Activated CD4-positive, alpha-beta T cell treated with anti-CD3 and anti-CD28 coated beads for 36 hours (primary cell): Measurements from ENCODE around the gene TRMT61B. TPM values are rescaled to one million over a fixed set of nuclear protein-coding genes. Genes with fewer than 3 reads are reported as not detected.
A peak's percentile ranks its signal among the peaks of the same experiment; 100 is the strongest.

Experiments used
- ATAC-seq: fragments of 200-7000 bp; cut with Tn5 transposase; one replicate; pipeline ENCODE4 v1.10.0; 2021; ENCODE audit warnings: mild to moderate bottlenecking, moderate library complexity
- CTCF ChIA-PET: fragments of 350-600 bp; sonication (Branson Sonifier 250); formaldehyde crosslinking; loops from one replicate; lab custom pipeline; 2021; ENCODE audit warnings: antibody characterized with exemption; lab: Charles Lee
- POLR2A ChIA-PET: fragments of 350-600 bp; sonication (Branson Sonifier 250); formaldehyde crosslinking; loops from one replicate; lab custom pipeline; 2021; ENCODE audit warnings: antibody characterized with exemption, inconsistent platforms; lab: Charles Lee
- DNase-seq: peaks from one replicate; pipeline ENCODE4 v3.0.0-alpha.2; 2020
- H3K27ac Mint-ChIP-seq: one replicate; pipeline ENCODE4 v1.8.0; 2021; ENCODE audit warnings: mixed read lengths
- H3K27me3 Mint-ChIP-seq: one replicate; pipeline ENCODE4 v1.8.0; 2021; ENCODE audit warnings: mixed read lengths
- H3K36me3 Mint-ChIP-seq: one replicate; pipeline ENCODE4 v1.8.0; 2021; ENCODE audit warnings: low read depth, mixed read lengths
- H3K4me1 Mint-ChIP-seq: one replicate; pipeline ENCODE4 v1.8.0; 2021; ENCODE audit warnings: mixed read lengths
- H3K4me3 Mint-ChIP-seq: one replicate; pipeline ENCODE4 v1.8.0; 2021; ENCODE audit warnings: mild to moderate bottlenecking, moderate library complexity, mixed read lengths
- H3K9me3 Mint-ChIP-seq: one replicate; pipeline ENCODE4 v1.8.0; 2021; ENCODE audit warnings: low read depth, mixed read lengths
- intact Hi-C, 2 experiments: fragments of 100-400 bp; cut with DNase I in 1 of 2; cut with micrococcal nuclease in 1 of 2; formaldehyde crosslinking; loops; one replicate each; pipeline versions ENCODE4 v1.14.2 to v1.15.1; 2022 to 2024; cut with DNase I, micrococcal nuclease
- total RNA-seq, 2 experiments: library from RNA; stranded (reverse); gene quantifications; one replicate each; pipeline ENCODE4 v1.2.3, GENCODE V29; 2021

TRMT61B gene
- total RNA-seq = 10 to 100 TPM; 22.0 to 22.2 TPM

DNA sequence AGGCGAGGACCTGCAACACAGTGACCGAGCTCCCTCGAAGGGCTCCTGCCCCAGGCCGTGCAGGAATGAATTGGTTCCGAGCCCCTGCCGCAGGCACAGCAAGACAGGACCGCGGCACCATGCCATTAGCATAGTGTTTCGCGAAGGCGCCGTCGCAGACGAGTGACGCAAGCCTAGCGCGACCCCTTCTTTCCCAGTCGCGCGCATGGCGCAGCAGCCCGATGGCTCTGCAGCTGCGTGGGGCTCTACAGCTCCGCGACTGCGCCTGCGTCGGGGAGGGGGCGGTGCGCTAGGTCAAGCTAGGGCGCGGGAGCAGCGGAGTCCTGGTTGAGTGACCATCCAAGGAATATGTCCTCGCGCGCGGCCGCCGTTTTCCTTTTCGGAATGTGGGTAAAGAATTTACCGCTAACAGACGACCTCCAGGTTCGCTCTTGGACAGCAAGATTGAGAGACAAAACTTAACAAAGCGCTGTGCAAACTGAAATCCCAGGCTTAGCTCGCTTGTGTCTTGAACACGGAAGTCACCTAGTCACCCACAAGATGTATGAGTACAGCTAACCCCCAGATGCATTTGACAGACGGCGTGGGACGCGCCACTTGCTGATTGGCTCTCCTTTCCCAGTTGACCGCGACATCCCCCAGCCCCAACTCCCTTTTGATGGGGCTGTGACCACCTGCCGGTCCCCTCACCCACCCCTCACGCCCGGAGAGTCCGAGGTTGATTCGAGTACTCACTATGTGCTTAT is at the start of gene TRMT61B:
Gene TRMT61B (minus strand): TSS at position 164 of the 746 bp plus-strand sequence. CDS start 32 bp downstream, at position 132.
- Mint-ChIP-seq H3K36me3 (peaks cover 12% of the 10 kb centered on the region), H3K4me3 (peak within 1 kb of the TSS; percentile 94), H3K9me3 (no peaks in the 10 kb centered on the region), H3K27me3 (no peaks in the 10 kb centered on the region), H3K4me1 (peaks cover 25% of the 10 kb centered on the region), H3K27ac (peak within 1 kb of the TSS; percentile 97)
- intact Hi-C loops = loop anchor here (1.0 to 5.0 kb wide), 8 partner anchors 24 to 1276 kb away; partner anchors contain the start of genes SPDYA (in 2 of the 2), WDR43 (in 2 of the 2), FOSL2 (in 1 of the 2) and PPP1CB (in 1 of the 2)
- DNase-seq = peak; percentile 98
- peak; percentile 99 for ATAC-seq
- POLR2A ChIA-PET = interaction anchor here (0.5 to 1.3 kb wide), 6 partner anchors 14 to 118 kb away, joined by 3 to 12 read pairs (median 4); partner anchors contain the start of genes PPP1CB and WDR43
- CTCF ChIA-PET = interaction anchor here (0.7 to 2.0 kb wide), 9 partner anchors 9 to 303 kb away, joined by 3 to 8 read pairs (median 3); partner anchors contain the start of gene WDR43

DNA sequence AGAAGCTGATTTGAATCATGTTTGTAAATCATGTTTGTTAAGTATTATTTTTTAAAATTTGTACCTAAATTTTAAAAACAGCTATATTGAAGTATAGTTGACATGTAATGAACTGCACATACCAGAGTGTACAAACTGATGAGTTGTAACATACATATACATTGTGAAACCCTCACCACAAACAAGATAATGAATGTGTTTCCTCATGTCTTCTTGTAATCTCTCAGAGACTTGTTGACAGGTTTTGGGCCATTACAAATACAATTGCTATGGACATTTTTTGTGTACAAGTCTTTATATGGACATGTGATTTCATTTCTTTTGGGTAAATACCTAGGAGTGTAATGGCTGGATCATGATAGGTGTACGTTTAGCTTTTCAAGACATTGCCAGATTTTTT is 45.8 kb upstream of the TRMT61B start:
- Mint-ChIP-seq H3K9me3 (no peaks in the 10 kb centered on the region), H3K36me3 (peaks cover 56% of the 10 kb centered on the region), H3K4me1 (peaks cover 3% of the 10 kb centered on the region), H3K27ac (no peak overlapping the region), H3K4me3 (no peak overlapping the region), H3K27me3 (no peaks in the 10 kb centered on the region)
- ATAC-seq (no peak), DNase-seq (no peak)
- ChIA-PET POLR2A (no interaction called here), CTCF (interaction anchor here (0.9 to 1.5 kb wide), 4 partner anchors 12 to 92 kb away, joined by 3 to 5 read pairs (median 4); no protein-coding TSS in a partner anchor)
- intact Hi-C loops = no loop called here

DNA sequence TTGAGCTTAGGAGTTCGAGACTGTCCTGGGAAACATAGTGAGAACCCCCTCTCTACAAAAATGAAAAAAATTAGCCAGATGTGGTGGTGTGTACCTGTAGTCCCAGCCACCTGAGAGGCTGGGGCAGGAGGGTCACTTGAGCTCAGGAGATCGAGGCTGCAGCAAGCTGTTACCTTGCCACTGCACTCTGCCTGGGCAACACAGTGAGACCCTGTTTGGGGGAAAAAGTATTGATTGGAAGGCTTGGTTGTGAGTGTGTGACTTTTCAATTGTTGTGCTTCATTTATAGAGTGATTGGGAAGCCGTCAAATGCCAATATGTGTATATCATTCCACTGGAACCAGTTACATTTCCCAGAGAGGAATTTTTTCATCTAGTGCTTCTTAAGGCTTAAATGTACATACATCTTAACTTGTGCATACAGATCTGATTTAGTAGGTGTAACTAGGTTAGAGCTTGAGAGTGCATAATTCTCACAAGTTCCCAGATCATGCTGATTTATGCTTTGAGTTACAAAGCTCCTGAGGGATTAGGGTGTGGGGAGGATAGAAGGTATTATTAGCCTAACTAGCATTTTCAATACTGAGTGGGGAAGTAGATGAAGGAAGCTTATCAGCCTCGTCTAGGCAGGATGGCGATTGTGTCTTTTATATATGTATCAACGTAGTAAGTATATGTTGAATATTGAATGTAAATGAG is 39.7 kb upstream of the TRMT61B start:
- Mint-ChIP-seq H3K4me1 (peaks cover 11% of the 10 kb centered on the region), H3K9me3 (no peaks in the 10 kb centered on the region), H3K27me3 (no peaks in the 10 kb centered on the region), H3K27ac (no peak overlapping the region), H3K4me3 (no peak overlapping the region), H3K36me3 (peaks cover 70% of the 10 kb centered on the region)
- ChIA-PET POLR2A (interaction anchor here (0.9 to 1.9 kb wide), 2 partner anchors 14 to 15 kb away, joined by 3 to 5 read pairs; partner anchors contain the start of gene WDR43), CTCF (interaction anchor here (0.6 to 1.3 kb wide), 5 partner anchors 12 to 265 kb away, joined by 3 to 4 read pairs (median 3); no protein-coding TSS in a partner anchor)
- DNase-seq (no peak), ATAC-seq (no peak)
- intact Hi-C loops = loop anchor here in 1 of 2 experiments (5.0 kb wide), 1 partner anchor 32 kb away; no protein-coding TSS in a partner anchor

DNA sequence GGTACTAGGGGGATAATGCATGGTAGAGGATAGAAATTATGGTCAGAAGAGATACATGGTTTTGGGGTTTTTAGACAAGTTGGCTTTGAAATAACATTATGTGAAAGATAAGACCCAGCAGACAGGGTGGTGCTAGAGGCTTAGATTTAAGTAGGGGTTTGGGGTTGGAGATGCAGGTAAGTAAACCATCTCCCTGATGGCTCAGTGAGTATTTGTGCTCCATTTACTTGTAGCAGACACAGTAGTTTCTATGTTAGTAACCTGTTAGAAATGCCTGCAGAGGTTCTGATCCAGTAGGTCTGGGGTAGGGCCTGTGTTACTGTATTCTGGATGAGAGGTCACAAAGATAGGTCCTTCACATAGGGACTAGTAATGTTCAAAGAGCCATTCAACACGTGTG is 38.1 kb upstream of the TRMT61B start:
- Mint-ChIP-seq H3K4me1 (peaks cover 24% of the 10 kb centered on the region), H3K9me3 (no peaks in the 10 kb centered on the region), H3K36me3 (peaks cover 66% of the 10 kb centered on the region), H3K27ac (no peak overlapping the region), H3K27me3 (no peaks in the 10 kb centered on the region), H3K4me3 (no peak overlapping the region)
- no peak for ATAC-seq
- intact Hi-C loops = loop anchor here in 1 of 2 experiments (5.0 kb wide), 1 partner anchor 34 kb away; no protein-coding TSS in a partner anchor
- DNase-seq = no peak
- ChIA-PET CTCF (interaction anchor here (0.6 kb wide), 1 partner anchor 28 kb away, joined by 3 read pairs; no protein-coding TSS in a partner anchor), POLR2A (interaction anchor here (0.6 kb wide), 2 partner anchors 14 to 330 kb away, joined by 3 read pairs; partner anchors contain the start of gene WDR43)

DNA sequence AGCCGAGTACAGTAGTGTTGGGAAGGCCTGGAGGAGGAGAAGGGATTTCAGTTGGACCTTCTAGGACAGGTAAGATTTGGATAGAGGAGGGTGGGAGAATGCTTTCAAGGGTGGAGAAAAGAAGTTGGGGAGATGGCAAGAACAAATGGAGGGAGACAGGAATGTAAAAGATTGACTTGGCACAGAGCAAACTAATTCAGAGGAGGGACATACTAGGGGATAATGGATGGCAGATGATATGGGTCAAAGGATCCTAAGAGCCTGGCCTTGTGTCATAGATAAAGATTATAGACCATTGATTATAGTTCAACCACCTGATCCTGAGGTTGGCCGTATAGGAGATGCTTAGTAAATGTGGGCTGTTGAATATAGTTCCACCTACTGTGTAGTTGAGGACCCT is 36.7 kb upstream of the TRMT61B start:
- Mint-ChIP-seq H3K36me3 (peaks cover 65% of the 10 kb centered on the region), H3K27ac (peak overlapping the region; percentile 28), H3K4me3 (no peak overlapping the region), H3K4me1 (peaks cover 28% of the 10 kb centered on the region), H3K27me3 (no peaks in the 10 kb centered on the region), H3K9me3 (no peaks in the 10 kb centered on the region)
- DNase-seq = no peak
- ATAC-seq = no peak
- POLR2A ChIA-PET = no interaction called here
- CTCF ChIA-PET = interaction anchor here (0.7 kb wide), 1 partner anchor 312 kb away, joined by 3 read pairs; no protein-coding TSS in a partner anchor
- intact Hi-C loops = loop anchor here in 1 of 2 experiments (5.0 kb wide), 1 partner anchor 35 kb away; no protein-coding TSS in a partner anchor

DNA sequence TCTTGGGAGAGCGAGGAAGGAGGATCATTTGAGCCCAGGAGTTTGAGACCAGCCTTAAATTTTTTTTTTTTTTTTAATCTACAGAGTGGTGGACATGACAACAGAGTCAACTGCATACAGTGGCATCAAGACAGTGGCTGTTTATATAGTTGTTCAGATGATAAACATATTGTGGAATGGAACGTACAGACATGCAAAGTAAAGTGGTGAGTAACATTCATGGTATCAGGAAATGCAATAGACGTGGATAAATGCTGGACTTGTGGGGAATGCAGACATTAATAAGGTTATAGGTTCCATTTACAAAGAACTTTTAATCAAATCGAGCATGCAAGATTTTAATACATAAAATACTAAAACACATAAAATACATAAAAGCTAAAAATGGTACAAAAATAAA is 36.3 kb upstream of the TRMT61B start:
- peaks cover 66% of the 10 kb centered on the region for H3K36me3 Mint-ChIP-seq

DNA sequence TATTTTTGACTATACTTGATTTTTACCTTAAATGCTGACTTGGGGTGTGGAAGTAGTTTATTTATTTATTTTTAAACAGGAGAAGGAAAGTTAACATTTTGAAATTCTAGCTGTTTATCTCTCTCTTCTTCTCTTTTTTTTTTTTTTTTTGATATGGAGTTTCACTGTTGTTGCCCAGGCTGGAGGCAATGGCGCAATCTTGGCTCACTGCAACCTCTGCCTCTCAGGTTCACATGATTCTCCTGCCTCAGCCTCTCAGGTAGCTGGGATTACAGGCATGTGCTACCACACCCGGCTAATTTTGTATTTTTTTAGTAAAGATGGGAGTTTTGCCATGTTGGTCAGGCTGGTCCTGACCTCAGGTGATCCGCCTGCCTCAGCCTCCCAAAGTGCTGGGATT is 35.4 kb upstream of the TRMT61B start:
- Mint-ChIP-seq H3K4me1 (peaks cover 37% of the 10 kb centered on the region), H3K36me3 (peaks cover 72% of the 10 kb centered on the region), H3K27ac (peak overlapping the region; percentile 59), H3K4me3 (no peak overlapping the region), H3K9me3 (no peaks in the 10 kb centered on the region), H3K27me3 (no peaks in the 10 kb centered on the region)
- intact Hi-C loops = loop anchor here in 1 of 2 experiments (5.0 kb wide), 1 partner anchor 37 kb away; no protein-coding TSS in a partner anchor
- no peak for DNase-seq
- ATAC-seq = no peak
- ChIA-PET POLR2A (interaction anchor here (0.6 to 1.3 kb wide), 3 partner anchors 10 to 666 kb away, joined by 3 to 4 read pairs (median 4); partner anchors contain the start of gene WDR43), CTCF (interaction anchor here (0.6 to 1.7 kb wide), 5 partner anchors 9 to 434 kb away, joined by 3 to 7 read pairs (median 3); no protein-coding TSS in a partner anchor)

More for the DNA sequence above, 36.3 kb upstream of the TRMT61B start:
- H3K4me1 Mint-ChIP-seq = peaks cover 30% of the 10 kb centered on the region
- no peak overlapping the region for H3K27ac Mint-ChIP-seq
- no peaks in the 10 kb centered on the region for H3K9me3 Mint-ChIP-seq
- ATAC-seq = no peak
- H3K4me3 Mint-ChIP-seq = no peak overlapping the region
- DNase-seq = no peak
- ChIA-PET POLR2A (no interaction called here), CTCF (interaction anchor here (0.7 kb wide), 1 partner anchor 312 kb away, joined by 3 read pairs; no protein-coding TSS in a partner anchor)
- no peaks in the 10 kb centered on the region for H3K27me3 Mint-ChIP-seq
- intact Hi-C loops = loop anchor here in 1 of 2 experiments (5.0 kb wide), 1 partner anchor 36 kb away; no protein-coding TSS in a partner anchor

DNA sequence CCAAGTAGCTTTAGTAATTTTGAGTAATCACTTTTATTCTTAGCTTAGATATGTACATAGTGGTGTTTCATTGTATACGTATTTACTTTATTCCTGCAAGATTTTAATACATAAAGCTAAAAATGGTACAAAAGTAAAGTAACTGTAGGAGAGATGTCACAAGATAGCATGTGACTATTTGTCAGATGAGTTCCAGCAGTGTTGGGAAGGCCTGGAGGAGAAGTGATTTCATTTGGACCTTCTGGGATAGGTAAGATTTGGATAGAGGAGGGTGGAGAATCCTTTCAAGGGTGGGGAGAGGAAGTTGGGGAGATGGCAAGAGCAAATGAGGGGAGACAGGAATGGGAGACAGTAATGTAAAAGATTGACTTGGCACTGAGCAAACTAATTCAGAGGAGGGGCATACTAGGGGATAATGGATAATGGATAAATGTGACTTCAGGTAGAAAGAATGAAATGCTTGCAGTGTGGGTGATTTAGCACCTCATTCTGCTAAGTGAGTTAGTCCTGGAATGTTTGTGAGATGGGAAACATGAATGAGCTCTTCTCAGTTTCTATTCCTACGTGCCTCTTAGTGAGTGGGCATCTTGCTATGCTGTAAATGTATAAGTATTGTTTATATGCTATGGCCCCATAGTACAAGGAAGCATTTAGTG is 34.8 kb upstream of the TRMT61B start:
- peaks cover 70% of the 10 kb centered on the region for H3K36me3 Mint-ChIP-seq
- POLR2A ChIA-PET = interaction anchor here (0.6 to 1.3 kb wide), 3 partner anchors 9 to 665 kb away, joined by 3 to 4 read pairs (median 4); partner anchors contain the start of gene WDR43

DNA sequence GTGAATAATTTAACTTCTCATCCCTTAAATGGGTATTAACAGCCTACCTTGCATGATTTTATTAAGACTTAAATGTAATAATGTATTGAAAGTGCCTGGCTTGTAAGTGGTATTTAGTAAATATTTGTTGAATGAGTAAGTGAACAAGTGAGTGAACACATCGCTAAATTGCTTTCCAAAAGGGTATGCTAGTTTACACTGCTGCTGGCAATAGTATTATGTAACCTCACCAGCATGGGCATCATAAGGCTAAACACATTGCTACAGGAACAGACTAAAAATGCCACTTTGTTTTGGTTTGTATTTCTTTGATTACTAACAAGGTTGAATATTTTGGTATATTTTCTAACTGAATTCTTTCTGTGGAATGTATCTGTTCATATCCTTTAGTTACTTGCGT is 34.2 kb upstream of the TRMT61B start:
- POLR2A ChIA-PET = interaction anchor here (0.9 kb wide), 1 partner anchor 9 kb away, joined by 5 read pairs; no protein-coding TSS in a partner anchor
- peaks cover 48% of the 10 kb centered on the region for H3K4me1 Mint-ChIP-seq
- CTCF ChIA-PET = interaction anchor here (0.5 to 1.7 kb wide), 5 partner anchors 8 to 84 kb away, joined by 3 to 6 read pairs (median 3); no protein-coding TSS in a partner anchor
- DNase-seq = no peak
- H3K9me3 Mint-ChIP-seq = no peaks in the 10 kb centered on the region
- no peak for ATAC-seq
- H3K27me3 Mint-ChIP-seq = no peaks in the 10 kb centered on the region
- intact Hi-C loops = no loop called here
- peak overlapping the region; percentile 59 for H3K27ac Mint-ChIP-seq
- no peak overlapping the region for H3K4me3 Mint-ChIP-seq
- H3K36me3 Mint-ChIP-seq = peaks cover 64% of the 10 kb centered on the region

More for the DNA sequence above, 34.8 kb upstream of the TRMT61B start:
- Mint-ChIP-seq H3K4me1 (peaks cover 42% of the 10 kb centered on the region), H3K4me3 (no peak overlapping the region), H3K9me3 (no peaks in the 10 kb centered on the region), H3K27ac (peak overlapping the region; percentile 59), H3K27me3 (no peaks in the 10 kb centered on the region)
- DNase-seq = no peak
- intact Hi-C loops = loop anchor here in 1 of 2 experiments (5.0 kb wide), 1 partner anchor 37 kb away; no protein-coding TSS in a partner anchor
- no peak for ATAC-seq
- CTCF ChIA-PET = interaction anchor here (0.6 to 1.7 kb wide), 6 partner anchors 8 to 434 kb away, joined by 3 to 7 read pairs (median 4); no protein-coding TSS in a partner anchor

DNA sequence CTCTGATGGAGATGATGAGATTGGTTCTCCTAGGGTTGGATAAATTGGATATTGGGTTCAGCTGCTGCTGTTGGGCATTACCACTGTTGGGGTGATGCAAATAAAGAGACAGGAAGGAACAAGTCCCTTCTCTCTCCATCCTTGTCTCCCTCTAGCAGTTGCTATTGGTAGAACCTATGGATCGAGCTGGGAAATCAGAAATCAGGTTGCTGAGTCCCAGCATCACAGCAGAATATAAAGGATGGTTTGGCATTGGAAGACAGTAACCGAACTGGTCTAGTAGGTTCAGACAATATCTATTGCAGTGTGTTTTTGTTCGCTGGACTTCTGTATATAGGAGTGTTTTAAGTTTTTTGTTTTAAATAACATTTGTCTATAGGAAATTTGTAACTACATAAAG is 32.5 kb upstream of the TRMT61B start:
- CTCF ChIA-PET = interaction anchor here (0.6 to 1.8 kb wide), 3 partner anchors 8 to 145 kb away, joined by 3 to 7 read pairs (median 4); partner anchors contain the start of gene WDR43

More for the DNA sequence above, 32.5 kb upstream of the TRMT61B start:
- intact Hi-C loops = no loop called here
- Mint-ChIP-seq H3K4me3 (no peak overlapping the region), H3K27me3 (no peaks in the 10 kb centered on the region), H3K9me3 (no peaks in the 10 kb centered on the region), H3K27ac (peak overlapping the region; percentile 49), H3K4me1 (peaks cover 62% of the 10 kb centered on the region), H3K36me3 (peaks cover 62% of the 10 kb centered on the region)
- POLR2A ChIA-PET = interaction anchor here (0.6 kb wide), 1 partner anchor 11 kb away, joined by 8 read pairs; no protein-coding TSS in a partner anchor
- ATAC-seq = no peak
- DNase-seq = no peak
